Measurements from ENCODE around the gene VAV3. TPM values are rescaled to one million over a fixed set of nuclear protein-coding genes. Genes with fewer than 3 reads are reported as not detected.

VAV3 gene
- polyA plus RNA-seq, 3 donors: 5.4 to 9.2 (median 9.0) TPM

DNA sequence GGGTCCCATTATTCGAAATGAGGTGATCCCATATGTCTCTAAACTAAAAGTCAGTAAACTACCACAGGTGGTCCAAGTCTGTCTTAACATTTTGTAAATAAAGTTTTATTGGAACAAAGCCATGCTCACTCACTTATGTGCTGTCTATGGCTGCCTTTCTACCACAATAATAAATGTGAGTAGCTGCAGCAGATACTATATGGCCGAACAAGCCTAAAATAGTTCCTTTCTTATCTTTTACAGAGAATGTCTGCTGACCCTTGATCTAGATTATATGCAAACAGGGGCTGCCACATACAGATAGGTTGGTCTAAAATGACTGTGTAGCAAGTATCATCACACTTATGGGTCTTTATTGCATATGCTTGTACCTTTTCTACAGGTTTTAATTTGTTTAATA, 140.0 kb downstream of the VAV3 start:
- no peak for DNase-seq
- TF ChIP-seq CTCF (IDR thresholded peaks at IDR 0.05): no peak
- Mint-ChIP-seq H3K36me3 (peaks cover 23 to 25% of the 10 kb centered on the region in 2 donors), H3K4me3 (no peak overlapping the region), H3K9me3 (peaks cover under 1 to 13% (median 6%) of the 10 kb centered on the region in 7 donors), H3K27ac (no peak overlapping the region), H3K27me3 (ENCODE audit: low read depth in 3 of 3) (peaks cover 0 to 1% (median 0%) of the 10 kb centered on the region in 3 donors), H3K4me1 (peaks cover 33% of the 10 kb centered on the region)
- Histone ChIP-seq H3K9ac (ENCODE audit: insufficient read depth, low read length, poor library complexity, severe bottlenecking) (no peak overlapping the region), H3K79me2 (ENCODE audit: insufficient read depth, low read length) (peaks cover 5% of the 10 kb centered on the region), H4K20me1 (ENCODE audit: insufficient read depth, low read length) (peaks cover 6% of the 10 kb centered on the region), H3K36me3 (replicated peaks in 1 of 2; ENCODE audit: control insufficient read depth in 1 of 2, insufficient read depth in 2 of 2, low read length in 2 of 2) (peaks cover 6 to 9% of the 10 kb centered on the region in 2 donors), H3K4me1 (ENCODE audit: control insufficient read depth in 1 of 2, insufficient read depth in 2 of 2, low read length in 2 of 2) (peaks cover 22 to 25% of the 10 kb centered on the region in 2 donors), H3K9me3 (replicated peaks in 1 of 2; ENCODE audit: control insufficient read depth in 1 of 2, insufficient read depth in 1 of 2, low read length in 2 of 2) (no peaks in the 10 kb centered on the region), H3K27ac (ENCODE audit: low read depth in 1 of 2, low read length in 2 of 2) (no peak overlapping the region), H3K4me2 (replicated peaks; ENCODE audit: extremely low read depth, low read length, poor library complexity, severe bottlenecking) (no peak overlapping the region), H3K4me3 (replicated peaks in 1 of 3; ENCODE audit: low read depth in 2 of 3, low read length in 3 of 3) (no peak overlapping the region), H3K27me3 (ENCODE audit: control insufficient read depth in 2 of 2, insufficient read depth in 2 of 2, low read length in 2 of 2) (no peaks in the 10 kb centered on the region), H2AFZ (ENCODE audit: insufficient read depth, low read depth, low read length, poor library complexity, severe bottlenecking) (no peak overlapping the region)
- WGBS (ENCODE audit: insufficient coverage): no CpG with 5 or more reads among the region's 2 CpGs
- intact Hi-C loops (cut with micrococcal nuclease): no loop called here

DNA sequence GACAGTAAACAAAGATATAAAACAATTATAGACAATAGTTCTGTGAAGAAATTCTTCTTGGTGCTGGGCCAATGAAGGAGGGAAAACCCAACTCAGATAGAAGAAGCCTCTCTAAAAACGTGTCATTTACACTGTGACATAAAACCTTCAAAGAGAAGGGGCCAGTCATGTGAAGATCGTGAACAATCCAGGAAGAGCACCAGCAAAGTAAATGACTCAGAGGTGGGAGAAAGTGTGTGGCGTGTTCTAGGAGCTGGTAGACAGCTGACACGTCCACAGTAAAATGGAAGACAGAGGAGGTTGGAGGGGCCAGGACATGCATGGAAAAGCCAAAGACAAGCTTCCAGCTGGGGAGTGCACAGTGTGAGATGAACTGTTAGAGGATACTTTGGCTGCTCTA, 143.6 kb downstream of the VAV3 start:
- Mint-ChIP-seq H3K27me3 (ENCODE audit: low read depth in 3 of 3) (peaks cover 0 to 1% (median 0%) of the 10 kb centered on the region in 3 donors), H3K4me3 (no peak overlapping the region), H3K9me3 (peaks cover 0 to 13% (median 6%) of the 10 kb centered on the region in 7 donors), H3K27ac (no peak overlapping the region), H3K36me3 (peaks cover 23 to 30% of the 10 kb centered on the region in 2 donors), H3K4me1 (peaks cover 19% of the 10 kb centered on the region)
- Histone ChIP-seq H3K9me3 (replicated peaks in 1 of 2; ENCODE audit: control insufficient read depth in 1 of 2, insufficient read depth in 1 of 2, low read length in 2 of 2) (no peaks in the 10 kb centered on the region), H3K36me3 (replicated peaks in 1 of 2; ENCODE audit: control insufficient read depth in 1 of 2, insufficient read depth in 2 of 2, low read length in 2 of 2) (peaks cover 6 to 9% of the 10 kb centered on the region in 2 donors), H3K4me3 (replicated peaks in 1 of 3; ENCODE audit: low read depth in 2 of 3, low read length in 3 of 3) (no peak overlapping the region), H3K79me2 (ENCODE audit: insufficient read depth, low read length) (no peaks in the 10 kb centered on the region), H2AFZ (ENCODE audit: insufficient read depth, low read depth, low read length, poor library complexity, severe bottlenecking) (no peak overlapping the region), H3K9ac (ENCODE audit: insufficient read depth, low read length, poor library complexity, severe bottlenecking) (no peak overlapping the region), H3K4me1 (ENCODE audit: control insufficient read depth in 1 of 2, insufficient read depth in 2 of 2, low read length in 2 of 2) (peaks cover 10 to 11% of the 10 kb centered on the region in 2 donors), H3K27ac (ENCODE audit: low read depth in 1 of 2, low read length in 2 of 2) (no peak overlapping the region), H3K4me2 (replicated peaks; ENCODE audit: extremely low read depth, low read length, poor library complexity, severe bottlenecking) (no peak overlapping the region), H3K27me3 (ENCODE audit: control insufficient read depth in 2 of 2, insufficient read depth in 2 of 2, low read length in 2 of 2) (no peaks in the 10 kb centered on the region), H4K20me1 (ENCODE audit: insufficient read depth, low read length) (peaks cover 15% of the 10 kb centered on the region)
- intact Hi-C loops (cut with micrococcal nuclease): no loop called here
- DNase-seq: peak in 1 of 3 donors; percentile 49
- TF ChIP-seq CTCF (IDR thresholded peaks at IDR 0.05): no peak
- WGBS (ENCODE audit: insufficient coverage): 91% methylated on average over 4 of the region's 4 CpGs

Measured in CD14-positive monocyte (primary cell).